Ureter (tissue), 1 donor: Measurements from ENCODE around the gene JMJD1C. TPM values are rescaled to one million over a fixed set of nuclear protein-coding genes. Genes with fewer than 3 reads are reported as not detected.
"Not testable (repeated sequence)": the region's sequence is repeated elsewhere in the genome, so short reads cannot be mapped to it uniquely, and the experiment has no call there.

Experiments used
- DNase-seq: peaks from one replicate; pipeline ENCODE4 v3.0.0-alpha.2; 2020; ENCODE audit warnings: low spot score
- total RNA-seq: library from RNA; stranded (reverse); gene quantifications from one replicate; pipeline ENCODE4 v1.2.4, GENCODE V29; 2023
- donor health status: DM: yes; HTN: yes; CAD: no.

Gene JMJD1C
- total RNA-seq, 1 donor from 2014 or later = 88.2 TPM

DNA sequence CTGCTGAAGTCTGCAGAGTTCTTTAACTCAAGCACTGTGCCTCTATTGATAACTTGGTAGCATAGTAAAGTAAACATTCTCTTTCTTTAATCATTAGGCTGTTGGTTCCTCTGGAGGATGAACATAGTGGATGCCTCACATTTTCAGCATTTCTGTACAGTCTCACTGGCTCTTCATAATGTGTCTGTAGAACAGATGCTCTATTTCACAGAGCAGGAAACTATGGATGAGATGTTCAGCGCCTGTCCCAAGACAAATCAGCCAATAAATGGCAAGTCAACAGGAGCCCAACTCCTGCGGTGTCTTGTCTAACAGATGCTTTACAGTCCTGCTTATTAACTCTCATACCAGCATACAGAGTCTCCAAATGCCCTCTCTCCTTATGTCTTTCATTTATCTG lies 296.2 kb downstream of the JMJD1C start:
- DNase-seq = no peak

DNA sequence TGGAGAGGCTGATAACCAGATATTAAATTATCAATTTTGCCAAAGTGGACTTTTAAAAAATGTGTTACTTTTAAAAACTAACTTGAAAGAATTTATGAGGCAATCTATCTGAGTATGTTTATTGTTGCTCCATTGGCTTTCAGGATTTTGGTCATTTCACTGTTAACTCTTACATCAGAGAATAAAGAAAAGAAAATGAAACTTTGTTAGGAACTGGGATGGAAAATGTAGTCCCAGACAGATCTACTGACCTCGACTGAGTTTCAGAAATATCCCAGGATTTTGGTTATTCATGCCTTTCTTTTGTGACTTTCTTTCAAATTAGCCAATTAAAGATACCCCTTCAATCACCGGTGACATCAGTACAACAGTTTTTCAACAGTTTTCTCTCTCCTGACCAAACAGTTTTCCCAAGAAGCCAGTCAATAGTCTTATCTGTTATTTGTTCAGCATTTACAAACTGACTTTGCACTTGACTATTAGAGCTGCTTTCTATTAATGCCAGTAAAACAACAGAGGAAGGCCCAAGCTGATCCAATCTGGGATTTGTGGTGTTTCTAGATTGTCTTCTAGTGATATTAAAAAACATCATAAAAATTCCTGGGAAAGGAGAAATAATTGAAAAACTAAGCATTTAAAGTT lies 296.8 kb downstream of the JMJD1C start:
- DNase-seq = no peak

DNA sequence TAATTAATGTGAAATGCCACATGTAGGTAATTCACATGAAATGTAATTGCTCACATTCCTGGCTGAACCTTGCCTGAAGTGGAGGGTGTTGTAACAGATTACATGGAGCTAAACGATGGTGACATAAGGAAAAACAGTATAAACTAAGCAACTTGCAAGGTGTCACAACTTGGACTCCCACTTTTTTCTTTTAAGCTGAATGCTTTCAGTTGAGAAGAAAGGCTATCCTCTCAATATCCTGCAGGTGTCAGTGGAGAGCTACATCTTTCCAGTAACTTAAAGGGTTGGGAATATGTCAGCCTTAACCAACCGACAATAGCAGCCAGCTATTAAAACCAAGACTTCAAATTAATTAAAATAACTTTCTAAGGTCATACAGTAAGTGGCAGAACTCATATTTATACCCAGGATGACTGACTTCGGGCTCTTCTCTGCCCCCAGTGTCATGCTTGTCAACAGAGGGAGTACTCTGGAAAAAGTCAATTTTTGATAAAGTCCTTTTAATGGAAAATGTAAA lies 299.0 kb downstream of the JMJD1C start:
- no peak for DNase-seq

DNA sequence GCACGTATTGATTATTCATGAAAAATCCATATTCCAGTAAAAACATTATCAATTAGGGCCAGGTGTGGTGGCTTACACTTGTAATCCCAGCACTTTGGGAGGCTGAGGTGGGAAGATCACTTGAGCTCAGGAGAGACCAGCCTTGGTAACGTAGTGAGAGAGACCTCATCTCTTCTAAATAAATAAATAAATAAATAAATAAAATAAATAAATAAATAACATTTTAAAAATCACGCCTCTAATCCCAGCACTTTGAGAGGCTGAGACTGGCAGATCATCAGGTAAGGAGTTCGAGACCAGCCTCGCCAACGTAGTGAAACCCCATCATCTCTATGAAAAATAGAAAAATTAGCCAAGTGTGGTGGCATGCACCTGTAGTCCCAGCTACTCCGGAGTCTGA lies 300.5 kb downstream of the JMJD1C start:
- DNase-seq = no peak

GRCh38 chr10:63164166-63164623 lies 301.6 kb downstream of the JMJD1C start:
- DNase-seq = no peak

GRCh38 chr10:63161592-63161991 lies 304.2 kb downstream of the JMJD1C start:
- no peak for DNase-seq

DNA sequence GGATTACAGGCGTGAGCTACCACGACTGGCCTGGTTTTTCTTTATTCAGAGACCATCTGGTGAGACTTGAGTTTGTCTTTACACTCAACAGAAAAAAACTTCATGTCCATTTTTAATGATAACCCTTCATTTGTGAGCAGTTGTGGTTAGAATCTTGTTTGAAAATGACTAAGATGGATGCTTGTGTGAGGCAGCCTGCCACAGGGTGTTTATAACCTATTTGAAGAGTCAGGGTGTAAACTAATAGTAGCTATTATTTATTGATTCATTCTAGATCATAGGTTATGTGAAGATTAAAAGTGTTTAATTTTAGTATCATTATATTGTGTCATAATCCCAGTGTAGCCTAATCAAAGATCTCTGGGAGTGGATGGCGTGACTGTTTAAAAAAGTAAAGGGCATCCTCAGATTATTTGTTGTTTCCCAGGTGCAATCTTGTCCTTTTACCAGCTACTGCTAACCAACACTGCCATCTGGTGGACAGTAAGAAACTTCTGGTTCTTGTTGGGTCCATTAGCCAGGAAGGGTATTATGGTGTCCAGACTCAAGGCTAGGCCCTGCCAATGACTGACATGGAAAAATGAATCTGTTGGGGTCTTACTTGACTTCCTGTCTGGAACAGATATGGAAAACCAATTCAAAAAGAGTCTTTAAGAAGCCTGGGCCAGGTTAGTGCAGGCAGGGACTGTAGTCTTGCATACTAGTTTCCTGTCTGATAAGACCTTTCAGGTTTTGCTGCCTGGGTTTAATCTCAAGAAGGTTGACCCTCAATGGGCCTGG lies 307.7 kb downstream of the JMJD1C start:
- peak; percentile 57 for DNase-seq

DNA sequence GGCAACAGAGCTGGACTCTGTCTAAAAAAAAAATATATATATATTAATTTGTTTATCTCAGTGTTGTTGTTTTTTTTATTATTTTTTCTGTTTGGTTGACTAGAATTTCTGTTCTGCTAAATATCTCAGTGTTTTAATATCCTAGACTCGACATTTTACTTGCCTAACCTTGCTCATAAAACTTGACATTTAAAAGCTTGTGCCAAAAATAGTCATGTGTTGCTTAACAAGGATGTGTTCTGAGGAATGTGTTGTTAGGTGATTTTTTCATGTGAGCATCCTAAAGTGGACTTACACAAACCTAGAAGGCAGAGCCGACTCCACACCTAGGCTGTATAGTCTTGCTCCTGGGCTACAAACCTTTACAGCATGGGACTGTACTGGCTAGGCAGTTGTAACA lies 309.5 kb downstream of the JMJD1C start:
- DNase-seq = no peak

GRCh38 chr10:63155388-63156020 lies 310.3 kb downstream of the JMJD1C start:
- DNase-seq = no peak

DNA sequence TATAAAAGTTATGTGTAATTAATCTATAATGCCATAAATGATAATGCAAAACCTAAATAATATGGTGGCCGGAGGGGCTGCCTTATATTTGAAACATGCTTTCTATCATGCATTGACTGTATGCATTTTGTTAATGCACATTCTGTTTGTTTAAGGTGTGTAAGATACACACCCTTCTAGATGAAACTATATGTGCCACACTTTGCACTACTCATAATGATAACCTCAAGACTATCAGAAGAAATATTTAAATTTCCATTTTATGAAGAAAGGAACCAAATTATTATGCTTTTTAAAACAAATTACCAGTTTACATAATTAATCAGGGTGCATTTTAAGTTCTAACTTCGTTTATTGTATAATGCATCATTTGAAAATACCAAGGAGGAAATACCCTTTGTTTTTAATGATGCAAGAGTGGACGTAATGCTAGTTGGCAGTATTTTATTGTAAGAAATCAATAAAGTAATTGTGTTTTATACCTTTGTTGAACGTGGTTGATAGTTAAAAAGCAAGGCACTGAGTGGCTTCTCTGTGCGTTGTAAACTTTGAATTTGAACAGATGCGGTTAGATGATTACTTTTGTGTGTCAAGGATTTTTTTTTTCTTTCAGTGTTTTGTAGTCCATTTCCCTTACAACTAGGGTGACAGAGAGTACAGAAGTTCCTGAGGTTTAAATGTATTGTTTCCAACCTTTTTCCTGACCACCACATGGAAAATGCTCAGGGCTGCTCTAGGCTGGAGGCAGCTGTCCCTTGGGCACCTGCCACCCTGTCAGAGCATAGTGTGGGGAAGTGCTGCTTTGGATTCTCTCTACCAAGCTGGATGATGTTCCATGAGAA lies 311.0 kb downstream of the JMJD1C start:
- no peak for DNase-seq

- DNase-seq = not testable (repeated sequence)
These were observed 311.8 kb downstream of the JMJD1C start for GRCh38 chr10:63153868-63154545.

DNA sequence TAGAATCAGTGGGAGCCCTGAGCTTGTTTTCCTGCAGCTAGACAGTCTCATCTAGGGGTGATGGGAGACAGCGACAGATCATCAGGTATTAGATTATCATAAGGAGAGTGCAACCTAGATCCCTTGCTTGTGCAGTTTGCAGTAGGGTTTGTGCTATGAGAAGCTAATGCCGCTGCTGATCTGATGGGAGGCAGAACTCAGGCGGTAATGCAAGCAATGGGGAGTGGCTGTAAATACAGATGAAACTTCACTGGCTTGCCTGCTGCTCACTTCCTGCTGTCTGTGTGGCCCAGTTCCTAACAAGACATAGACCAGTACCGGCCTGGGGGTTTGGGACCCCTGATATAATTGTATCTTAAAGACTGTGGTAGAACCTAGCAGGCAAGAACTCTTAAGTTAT lies 315.0 kb downstream of the JMJD1C start:
- DNase-seq = no peak

DNA sequence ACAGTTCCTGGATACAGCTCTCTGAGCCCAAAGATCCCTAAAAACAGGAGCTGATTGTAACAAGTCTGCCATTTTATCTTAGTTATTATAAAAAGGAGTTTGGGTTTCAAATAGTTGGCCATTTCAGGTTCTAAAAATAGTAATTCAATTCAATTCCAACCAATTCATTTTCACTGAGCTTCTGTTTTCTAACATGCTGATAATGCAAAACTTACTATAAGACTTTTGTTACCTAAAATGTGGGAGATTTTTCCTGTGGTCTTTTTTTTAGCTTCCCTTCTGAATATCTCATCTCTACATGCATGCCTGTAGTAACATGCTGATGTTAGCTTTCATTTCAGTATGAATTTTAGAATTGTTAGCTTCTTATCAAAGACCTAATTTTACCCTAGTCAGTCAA lies 319.3 kb downstream of the JMJD1C start:
- DNase-seq = no peak

DNA sequence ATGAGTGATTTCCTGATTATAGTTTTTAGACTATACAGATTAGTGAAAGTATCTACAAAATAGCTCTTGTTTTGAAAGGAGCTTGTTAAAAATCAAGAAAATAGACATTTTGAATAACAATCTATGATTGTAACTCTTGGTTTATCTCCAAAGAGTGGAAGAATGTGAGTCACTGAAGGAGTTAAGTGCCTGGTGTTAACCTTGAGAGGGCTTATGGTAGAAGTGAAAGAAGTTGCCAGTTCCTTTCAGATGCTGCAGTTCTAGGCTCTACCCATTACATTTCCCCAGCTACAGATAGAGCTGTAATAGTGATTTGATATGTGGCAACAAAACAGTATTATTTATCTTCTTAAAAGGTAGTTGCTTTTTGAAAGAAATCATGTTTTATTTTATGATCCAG lies 320.0 kb downstream of the JMJD1C start:
- DNase-seq = no peak

GRCh38 chr10:63143987-63144386 lies 321.8 kb downstream of the JMJD1C start:
- no peak for DNase-seq

DNA sequence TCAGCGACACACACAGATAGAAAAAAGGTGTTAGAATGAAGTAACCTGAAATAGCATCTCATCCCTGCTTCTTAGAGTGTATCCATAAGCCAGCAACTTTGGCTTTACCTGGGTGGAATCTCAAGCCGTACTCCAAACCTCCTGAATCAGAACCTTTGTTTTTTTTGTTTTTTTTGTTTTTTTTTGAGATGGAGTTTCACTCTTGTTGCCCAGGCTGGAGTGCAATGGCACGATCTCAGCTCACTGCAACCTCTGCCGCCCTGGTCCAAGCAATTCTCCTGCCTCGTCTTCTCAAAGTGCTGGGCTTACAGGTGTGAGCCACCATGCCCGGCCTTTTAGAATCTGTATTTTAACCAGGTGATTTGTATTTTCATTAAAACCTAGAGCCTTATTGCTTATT lies 323.6 kb downstream of the JMJD1C start:
- DNase-seq = no peak

DNA sequence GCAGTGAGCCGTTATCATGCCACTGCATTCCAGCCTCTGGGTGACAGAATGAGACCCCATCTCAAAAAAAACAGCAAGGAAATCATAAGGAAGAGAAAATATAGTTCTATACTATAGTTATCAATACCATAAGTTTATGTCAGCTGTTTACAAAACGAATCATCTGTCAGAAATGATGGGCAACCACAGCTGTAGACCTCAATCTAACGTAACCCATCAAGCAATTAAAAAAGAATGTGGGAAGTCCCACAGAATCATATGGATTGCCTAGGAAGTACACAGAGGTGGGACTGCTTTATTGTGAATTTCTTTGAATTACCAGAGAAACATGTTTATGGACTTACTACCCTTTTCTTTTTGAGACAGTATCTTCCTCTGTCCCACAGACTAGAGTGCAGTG lies 325.7 kb downstream of the JMJD1C start:
- DNase-seq = no peak

GRCh38 chr10:63137306-63137705 lies 328.5 kb downstream of the JMJD1C start:
- no peak for DNase-seq

DNA sequence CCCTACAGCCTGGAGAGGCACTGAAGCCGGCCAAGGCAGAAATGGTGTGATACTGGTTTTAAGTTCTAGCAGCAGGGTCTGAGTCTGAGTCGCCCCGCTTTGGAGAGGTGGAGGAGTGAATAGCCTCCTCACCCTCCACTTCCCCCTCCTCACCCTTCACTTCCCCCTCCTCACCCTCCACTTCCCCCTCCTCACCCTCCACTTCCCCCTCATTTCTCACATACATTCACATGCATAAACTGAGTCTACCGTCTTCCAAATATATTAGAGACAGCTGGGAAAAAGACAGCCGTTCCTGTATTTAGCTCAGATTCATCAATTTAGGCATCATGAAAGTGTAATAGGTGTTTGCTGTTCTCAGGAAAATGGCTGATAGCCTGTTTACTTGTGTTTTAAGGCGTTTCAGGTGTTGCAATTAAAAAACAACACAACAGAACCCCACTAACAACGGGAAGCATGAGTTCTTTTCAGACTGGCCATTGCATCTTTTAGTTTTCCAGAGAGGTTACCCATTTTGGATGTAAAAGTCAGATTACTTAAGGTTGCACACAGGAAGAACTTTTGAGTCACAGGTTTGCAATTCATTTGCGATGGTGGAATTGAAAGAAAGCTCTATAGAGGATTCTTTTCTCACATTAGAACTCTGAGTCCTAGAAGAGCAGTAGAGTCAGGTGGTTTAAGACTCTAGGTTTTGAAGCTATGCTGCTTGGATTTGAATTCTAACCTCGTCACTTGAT lies 331.8 kb downstream of the JMJD1C start:
- DNase-seq = no peak

DNA sequence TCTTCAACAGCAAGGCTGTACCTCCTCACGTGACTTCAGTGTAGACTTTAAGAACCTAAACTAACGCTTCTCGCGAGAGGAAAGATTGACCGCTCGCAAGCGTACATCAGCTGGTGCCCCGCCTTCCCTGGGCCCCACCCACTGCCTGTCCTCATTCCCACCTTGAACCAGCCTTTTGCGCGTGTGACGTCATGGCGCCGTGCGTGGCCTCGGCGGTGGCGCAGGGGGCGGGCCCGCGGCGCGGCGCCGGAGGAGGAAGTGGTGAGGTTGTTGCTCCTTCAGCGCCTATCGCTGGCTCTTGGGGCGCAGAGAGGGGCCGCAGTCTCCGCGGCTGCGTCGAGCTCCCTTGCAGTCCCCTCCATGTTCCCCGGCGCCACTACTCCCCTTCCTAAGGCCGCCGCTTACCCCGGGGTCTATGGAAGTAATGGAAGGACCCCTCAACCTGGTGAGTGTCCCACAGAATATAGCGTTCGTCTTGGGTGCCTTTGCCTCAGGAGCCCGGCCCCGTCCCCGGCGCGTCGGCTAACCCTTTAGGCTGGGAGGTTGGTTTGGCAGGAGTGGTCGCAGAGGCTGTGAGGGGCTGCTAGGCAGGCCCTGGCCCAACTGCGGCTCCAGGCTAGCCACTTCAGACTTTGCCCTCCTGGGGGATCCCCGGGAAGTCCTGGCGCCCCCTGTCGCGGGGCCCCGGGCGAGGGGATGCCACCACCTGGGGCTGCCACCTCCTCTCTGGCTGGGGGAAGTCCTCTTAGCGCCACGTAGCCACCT lies 332.5 kb downstream of the JMJD1C start, which contains the start of gene NRBF2:
NRBF2 (plus strand) TSS at position 273 of the 765 bp plus-strand sequence; CDS start at position 416, 143 bp downstream.
- peak; percentile 98 for DNase-seq
